Chondrocyte (in vitro differentiated cells): ENCODE results near the gene PSMG4. TPM values are rescaled to one million over a fixed set of nuclear protein-coding genes. Genes with fewer than 3 reads are reported as not detected.

Source experiments
- DNase-seq: peaks from one replicate; pipeline ENCODE4 v3.0.0; 2021; ENCODE audit warnings: mixed read lengths, low spot score
- H3K27ac Mint-ChIP-seq: one replicate; pipeline ENCODE4 v1.8.0; 2021; ENCODE audit warnings: mild to moderate bottlenecking, moderate library complexity, mixed read lengths; ENCODE audit not compliant: unreplicated experiment
- H3K27me3 Mint-ChIP-seq: 2 replicates; pipeline ENCODE4 v1.8.0; 2021; ENCODE audit warnings: low read depth, mixed read lengths
- H3K36me3 Mint-ChIP-seq: 2 replicates; pipeline ENCODE4 v1.8.0; 2021; ENCODE audit warnings: low read depth, mixed read lengths
- H3K4me1 Mint-ChIP-seq: 2 replicates; pipeline ENCODE4 v1.8.0; 2021; ENCODE audit warnings: low read depth, mild to moderate bottlenecking, mixed read lengths
- H3K4me3 Mint-ChIP-seq: one replicate; pipeline ENCODE4 v1.8.0; 2021; ENCODE audit warnings: mild to moderate bottlenecking, moderate library complexity, mixed read lengths; ENCODE audit not compliant: unreplicated experiment
- H3K9me3 Mint-ChIP-seq: 2 replicates; pipeline ENCODE4 v1.8.0; 2021; ENCODE audit warnings: low read depth, mixed read lengths
- total RNA-seq: library from RNA; stranded (reverse); gene quantifications from 3 replicates; pipeline ENCODE4 v1.2.1, GENCODE V29; 2021
- TF ChIP-seq, protein P1 (sequence below): fragments of 200-600 bp; sonication (generic); IDR thresholded peaks from 2 replicates; pipeline ENCODE4 v1.5.0; 2021; ENCODE audit warnings: antibody characterized with exemption, mild to moderate bottlenecking, moderate library complexity

PSMG4 gene
- total RNA-seq, 1 donor from 2014 or later, result 16.2 TPM

- no peak overlapping the region for H3K4me3 Mint-ChIP-seq
- TF ChIP-seq, protein P1, sequence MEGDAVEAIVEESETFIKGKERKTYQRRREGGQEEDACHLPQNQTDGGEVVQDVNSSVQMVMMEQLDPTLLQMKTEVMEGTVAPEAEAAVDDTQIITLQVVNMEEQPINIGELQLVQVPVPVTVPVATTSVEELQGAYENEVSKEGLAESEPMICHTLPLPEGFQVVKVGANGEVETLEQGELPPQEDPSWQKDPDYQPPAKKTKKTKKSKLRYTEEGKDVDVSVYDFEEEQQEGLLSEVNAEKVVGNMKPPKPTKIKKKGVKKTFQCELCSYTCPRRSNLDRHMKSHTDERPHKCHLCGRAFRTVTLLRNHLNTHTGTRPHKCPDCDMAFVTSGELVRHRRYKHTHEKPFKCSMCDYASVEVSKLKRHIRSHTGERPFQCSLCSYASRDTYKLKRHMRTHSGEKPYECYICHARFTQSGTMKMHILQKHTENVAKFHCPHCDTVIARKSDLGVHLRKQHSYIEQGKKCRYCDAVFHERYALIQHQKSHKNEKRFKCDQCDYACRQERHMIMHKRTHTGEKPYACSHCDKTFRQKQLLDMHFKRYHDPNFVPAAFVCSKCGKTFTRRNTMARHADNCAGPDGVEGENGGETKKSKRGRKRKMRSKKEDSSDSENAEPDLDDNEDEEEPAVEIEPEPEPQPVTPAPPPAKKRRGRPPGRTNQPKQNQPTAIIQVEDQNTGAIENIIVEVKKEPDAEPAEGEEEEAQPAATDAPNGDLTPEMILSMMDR, result no peak
- H3K36me3 Mint-ChIP-seq, result peaks cover 25% of the 10 kb centered on the region
- DNase-seq, result no peak
- no peak overlapping the region for H3K27ac Mint-ChIP-seq
- H3K27me3 Mint-ChIP-seq, result no peaks in the 10 kb centered on the region
- peaks cover 15% of the 10 kb centered on the region for H3K9me3 Mint-ChIP-seq
- no peaks in the 10 kb centered on the region for H3K4me1 Mint-ChIP-seq
These were observed 40.5 kb downstream of the PSMG4 start for GRCh38 chr6:3299221-3299620.

DNA sequence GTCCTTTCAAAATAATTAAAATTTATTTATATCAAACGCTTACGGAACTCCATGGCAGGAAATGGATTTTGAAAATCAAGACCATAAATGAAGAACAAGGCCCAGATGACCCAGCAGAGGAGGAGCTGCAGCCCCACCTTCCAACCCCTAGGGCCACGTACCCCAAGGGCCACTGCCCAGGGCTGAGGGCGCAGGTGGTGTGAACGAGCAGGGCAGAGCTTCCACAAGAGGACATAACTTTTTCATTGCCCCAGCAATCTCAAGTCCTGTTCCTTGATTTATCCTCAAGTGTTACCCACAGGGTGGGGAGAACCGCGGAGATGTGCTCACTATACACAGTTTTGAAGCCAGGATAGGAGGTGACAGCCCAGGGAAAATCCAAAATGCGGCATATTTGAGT lies 42.8 kb downstream of the PSMG4 start:
- H3K4me1 Mint-ChIP-seq, result no peaks in the 10 kb centered on the region
- TF ChIP-seq, protein P1, result no peak

DNA sequence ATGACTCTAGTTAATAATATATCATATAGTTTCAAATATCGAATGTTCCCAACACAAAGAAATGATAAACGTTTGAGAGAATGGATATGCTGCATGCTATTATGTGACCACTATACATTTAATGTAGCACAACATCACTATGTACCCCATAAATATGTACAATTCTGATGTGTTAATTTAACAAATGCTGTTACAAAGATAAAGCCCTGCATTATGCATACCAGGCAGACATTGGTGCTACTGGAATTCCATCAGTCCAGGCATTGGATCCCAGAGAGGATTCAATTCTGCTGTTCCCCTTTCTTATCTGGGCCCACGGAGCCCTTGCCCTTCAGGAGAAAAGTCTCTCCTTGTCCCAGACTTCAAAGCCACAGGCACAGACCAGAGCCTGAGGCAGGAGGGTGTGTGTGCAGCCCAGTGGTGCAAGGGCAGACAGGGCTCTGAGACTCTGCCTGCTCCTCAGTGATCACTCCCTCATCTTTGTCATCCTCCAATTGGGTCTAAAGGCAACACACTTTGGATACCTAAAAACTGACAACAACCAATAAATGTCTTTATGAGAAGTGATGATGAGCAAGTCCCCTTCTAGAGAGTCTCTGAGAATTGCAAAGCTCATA lies 45.2 kb downstream of the PSMG4 start:
- Mint-ChIP-seq H3K27me3 (no peaks in the 10 kb centered on the region), H3K4me1 (no peaks in the 10 kb centered on the region), H3K36me3 (peaks cover 24% of the 10 kb centered on the region), H3K4me3 (no peak overlapping the region), H3K27ac (no peak overlapping the region), H3K9me3 (peaks cover 23% of the 10 kb centered on the region)
- TF ChIP-seq, protein P1, result no peak
- peak; percentile 17 for DNase-seq

More for the DNA sequence above, 42.8 kb downstream of the PSMG4 start:
- Mint-ChIP-seq H3K27me3 (no peaks in the 10 kb centered on the region), H3K27ac (no peak overlapping the region), H3K36me3 (peaks cover 28% of the 10 kb centered on the region), H3K9me3 (peaks cover 23% of the 10 kb centered on the region), H3K4me3 (no peak overlapping the region)
- peak; percentile 40 for DNase-seq

- TF ChIP-seq, protein P1, result no peak
- no peaks in the 10 kb centered on the region for H3K4me1 Mint-ChIP-seq
- peak; percentile 64 for DNase-seq
- peaks cover 23% of the 10 kb centered on the region for H3K9me3 Mint-ChIP-seq
- H3K36me3 Mint-ChIP-seq, result peaks cover 24% of the 10 kb centered on the region
- H3K27me3 Mint-ChIP-seq, result no peaks in the 10 kb centered on the region
- no peak overlapping the region for H3K27ac Mint-ChIP-seq
- no peak overlapping the region for H3K4me3 Mint-ChIP-seq
These were observed 45.9 kb downstream of the PSMG4 start for GRCh38 chr6:3304500-3305215.

DNA sequence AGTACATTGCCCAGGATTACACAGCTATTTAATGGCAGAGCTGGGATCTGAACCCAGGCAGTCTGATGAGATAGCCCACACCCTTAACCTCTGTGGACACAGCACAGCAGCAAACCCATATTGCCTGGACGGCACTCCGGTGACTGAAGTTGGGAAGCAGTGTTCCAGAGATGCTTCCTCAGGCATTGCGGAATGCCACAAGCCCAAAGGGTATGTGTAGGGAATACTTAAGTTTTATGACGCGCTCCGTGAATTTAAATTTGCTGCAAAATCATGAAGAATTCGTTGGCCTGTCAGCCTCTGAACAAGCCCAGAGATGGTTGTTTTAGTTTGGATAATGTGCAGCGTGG lies 46.4 kb downstream of the PSMG4 start:
- TF ChIP-seq, protein P1, result no peak
- H3K4me1 Mint-ChIP-seq, result no peaks in the 10 kb centered on the region
- DNase-seq, result peak; percentile 24
- H3K4me3 Mint-ChIP-seq, result no peak overlapping the region
- no peaks in the 10 kb centered on the region for H3K27me3 Mint-ChIP-seq
- H3K36me3 Mint-ChIP-seq, result peaks cover 24% of the 10 kb centered on the region
- H3K9me3 Mint-ChIP-seq, result peaks cover 23% of the 10 kb centered on the region
- no peak overlapping the region for H3K27ac Mint-ChIP-seq
